ENCODE data around the gene CPNE5.

Gene CPNE5

GRCh38 chr6:36745836-36746235 is 93.4 kb downstream of the CPNE5 start:
- no peak overlapping the region for H3K4me2 ChIP-seq (ENCODE audit: low read depth, low read length)
- H3K9ac ChIP-seq (ENCODE audit: low read length) = no peak overlapping the region
- no peak overlapping the region for H3K27ac ChIP-seq (ENCODE audit: low read length)
- no peaks in the 10 kb centered on the region for H3K79me2 ChIP-seq (ENCODE audit: low read length)
- no peak for DNase-seq
- TF ChIP-seq CTCF (IDR thresholded peaks at IDR 0.05; ENCODE audit: low read length) (no peak), EZH2 (optimal IDR thresholded peaks at IDR 0.05; ENCODE audit: low read depth, low read length) (no peak), EZH2phosphoT487 (IDR thresholded peaks at IDR 0.05; ENCODE audit: low read length) (no peak)
- no peaks in the 10 kb centered on the region for H3K9me2 ChIP-seq (replicated peaks; ENCODE audit: insufficient read depth, low read length)
- H2AFZ ChIP-seq (ENCODE audit: low read length) = no peak overlapping the region
- no peaks in the 10 kb centered on the region for H3K27me3 ChIP-seq (replicated peaks; ENCODE audit: insufficient read depth, low read length)
- H3K4me3 ChIP-seq (ENCODE audit: low read length) = no peak overlapping the region
- no peaks in the 10 kb centered on the region for H3F3A ChIP-seq (ENCODE audit: insufficient read depth, low read length)
- H3K9me3 ChIP-seq (replicated peaks; ENCODE audit: insufficient read depth, low read length) = no peaks in the 10 kb centered on the region
- H3K36me3 ChIP-seq (replicated peaks; ENCODE audit: insufficient read depth, low read length) = no peaks in the 10 kb centered on the region
- no peaks in the 10 kb centered on the region for H3K4me1 ChIP-seq (ENCODE audit: low read length)
- H4K20me1 ChIP-seq (ENCODE audit: insufficient read depth, low read length) = no peaks in the 10 kb centered on the region

- Histone ChIP-seq H3F3A (ENCODE audit: insufficient read depth, low read length) (no peaks in the 10 kb centered on the region), H3K4me3 (ENCODE audit: low read length) (no peak overlapping the region), H3K9me2 (replicated peaks; ENCODE audit: insufficient read depth, low read length) (no peaks in the 10 kb centered on the region), H3K27ac (ENCODE audit: low read length) (no peak overlapping the region), H3K27me3 (replicated peaks; ENCODE audit: insufficient read depth, low read length) (no peaks in the 10 kb centered on the region), H4K20me1 (ENCODE audit: insufficient read depth, low read length) (no peaks in the 10 kb centered on the region), H3K36me3 (replicated peaks; ENCODE audit: insufficient read depth, low read length) (no peaks in the 10 kb centered on the region), H3K4me1 (ENCODE audit: low read length) (no peaks in the 10 kb centered on the region), H3K9ac (ENCODE audit: low read length) (no peak overlapping the region), H2AFZ (ENCODE audit: low read length) (no peak overlapping the region), H3K79me2 (ENCODE audit: low read length) (no peaks in the 10 kb centered on the region), H3K4me2 (ENCODE audit: low read depth, low read length) (no peak overlapping the region), H3K9me3 (replicated peaks; ENCODE audit: insufficient read depth, low read length) (no peaks in the 10 kb centered on the region)
- no peak for TF ChIP-seq EZH2phosphoT487 (IDR thresholded peaks at IDR 0.05; ENCODE audit: low read length)
- no peak for TF ChIP-seq CTCF (IDR thresholded peaks at IDR 0.05; ENCODE audit: low read length)
- TF ChIP-seq EZH2 (optimal IDR thresholded peaks at IDR 0.05; ENCODE audit: low read depth, low read length) = no peak
- no peak for DNase-seq
These were observed 94.0 kb downstream of the CPNE5 start for GRCh38 chr6:36745283-36745682.

- TF ChIP-seq EZH2 (optimal IDR thresholded peaks at IDR 0.05; ENCODE audit: low read depth, low read length) = no peak
- TF ChIP-seq CTCF (IDR thresholded peaks at IDR 0.05; ENCODE audit: low read length) = no peak
- no peak for TF ChIP-seq EZH2phosphoT487 (IDR thresholded peaks at IDR 0.05; ENCODE audit: low read length)
- H3K4me3 ChIP-seq (ENCODE audit: low read length) = no peak overlapping the region
- no peaks in the 10 kb centered on the region for H3K79me2 ChIP-seq (ENCODE audit: low read length)
- DNase-seq = no peak
- no peak overlapping the region for H2AFZ ChIP-seq (ENCODE audit: low read length)
- no peaks in the 10 kb centered on the region for H3F3A ChIP-seq (ENCODE audit: insufficient read depth, low read length)
- no peaks in the 10 kb centered on the region for H3K4me1 ChIP-seq (ENCODE audit: low read length)
- H4K20me1 ChIP-seq (ENCODE audit: insufficient read depth, low read length) = no peaks in the 10 kb centered on the region
- no peaks in the 10 kb centered on the region for H3K9me3 ChIP-seq (replicated peaks; ENCODE audit: insufficient read depth, low read length)
- H3K27ac ChIP-seq (ENCODE audit: low read length) = no peak overlapping the region
- no peak overlapping the region for H3K9ac ChIP-seq (ENCODE audit: low read length)
- H3K4me2 ChIP-seq (ENCODE audit: low read depth, low read length) = no peak overlapping the region
- no peaks in the 10 kb centered on the region for H3K36me3 ChIP-seq (replicated peaks; ENCODE audit: insufficient read depth, low read length)
- no peaks in the 10 kb centered on the region for H3K9me2 ChIP-seq (replicated peaks; ENCODE audit: insufficient read depth, low read length)
- H3K27me3 ChIP-seq (replicated peaks; ENCODE audit: insufficient read depth, low read length) = no peaks in the 10 kb centered on the region
These were observed 95.0 kb downstream of the CPNE5 start for GRCh38 chr6:36744304-36744673.

All from MM.1S (cell line).